GM12892 (cell line): ENCODE measurements around the gene SAMMSON.

Experiments used
- POLR2A ChIP-seq: IDR thresholded peaks from 2 replicates; pipeline ENCODE4 v1.6.1; 2011; ENCODE audit warnings: low read depth, low read length, control low read depth
- POLR2AphosphoS5 ChIP-seq: IDR thresholded peaks from 2 replicates; pipeline ENCODE4 v1.6.1; 2011; ENCODE audit warnings: low read depth, low read length, control low read depth

DNA sequence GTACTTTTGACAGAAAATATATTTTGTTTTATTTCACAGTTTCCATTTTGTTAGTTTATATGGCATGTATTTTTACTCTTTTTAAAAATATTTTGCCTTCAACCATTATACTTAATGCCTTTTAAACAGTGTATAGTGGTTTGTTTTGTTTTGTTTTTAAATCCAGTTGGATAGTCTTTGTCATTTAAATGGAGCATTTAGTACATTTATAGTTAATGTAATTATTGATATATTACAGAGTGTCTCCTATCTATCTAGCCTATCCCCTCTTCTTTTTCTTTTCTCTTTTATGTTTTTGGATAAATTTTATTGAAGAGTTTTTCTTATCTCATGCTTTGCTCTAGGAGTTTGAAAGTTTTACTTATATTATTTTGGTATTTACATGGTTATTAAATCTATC is 3.6 kb downstream of the SAMMSON start:
- TF ChIP-seq POLR2AphosphoS5 (no peak), POLR2A (no peak)
